OCI-M1 (cell line): ENCODE data around the gene ALDH1A2.
"Not testable (repeated sequence)": the region's sequence is repeated elsewhere in the genome, so short reads cannot be mapped to it uniquely, and the experiment has no call there.

Experiments
- DNase-seq: peaks from one replicate; lab custom pipeline; 2025; lab: John Stamatoyannopoulos, UW

The ALDH1A2 gene

GRCh38 chr15:58065445-58066041 lies at the start of gene ALDH1A2:
ALDH1A2 (minus strand) TSS chr15:58065711; CDS start chr15:58065650, 61 bp downstream.
- no peak for DNase-seq

GRCh38 chr15:58114812-58115211 lies 49.3 kb upstream of the ALDH1A2 start:
- DNase-seq: peak; percentile 53

GRCh38 chr15:58114388-58114787 lies 48.9 kb upstream of the ALDH1A2 start:
- DNase-seq: no peak

GRCh38 chr15:58113358-58113757 lies 47.8 kb upstream of the ALDH1A2 start:
- not testable (repeated sequence) for DNase-seq

GRCh38 chr15:58111718-58112104 lies 46.2 kb upstream of the ALDH1A2 start:
- no peak for DNase-seq

- peak; percentile 54 for DNase-seq
Measured at GRCh38 chr15:58110999-58111717, 45.6 kb upstream of the ALDH1A2 start.

- no peak for DNase-seq
Measured at GRCh38 chr15:58109419-58109818, 43.9 kb upstream of the ALDH1A2 start.

GRCh38 chr15:58108117-58108516 lies 42.6 kb upstream of the ALDH1A2 start:
- DNase-seq: peak; percentile 20

GRCh38 chr15:58103482-58103881 lies 38.0 kb upstream of the ALDH1A2 start:
- no peak for DNase-seq

GRCh38 chr15:58096529-58097084 lies 31.1 kb upstream of the ALDH1A2 start:
- DNase-seq: no peak

- DNase-seq: no peak
Measured at GRCh38 chr15:58095415-58095814, 29.9 kb upstream of the ALDH1A2 start.

GRCh38 chr15:58087871-58088270 lies 22.4 kb upstream of the ALDH1A2 start:
- no peak for DNase-seq

GRCh38 chr15:58086491-58086890 lies 21.0 kb upstream of the ALDH1A2 start:
- DNase-seq: no peak

- no peak for DNase-seq
Measured at GRCh38 chr15:58083526-58083925, 18.0 kb upstream of the ALDH1A2 start.

GRCh38 chr15:58081891-58082290 lies 16.4 kb upstream of the ALDH1A2 start:
- no peak for DNase-seq

- no peak for DNase-seq
Measured at GRCh38 chr15:58081456-58081855, 15.9 kb upstream of the ALDH1A2 start.

- not testable (repeated sequence) for DNase-seq
Measured at GRCh38 chr15:58080959-58081358, 15.4 kb upstream of the ALDH1A2 start.

GRCh38 chr15:58080398-58080797 lies 14.9 kb upstream of the ALDH1A2 start:
- DNase-seq: no peak

GRCh38 chr15:58078591-58078990 lies 13.1 kb upstream of the ALDH1A2 start:
- DNase-seq: no peak

GRCh38 chr15:58077427-58077826 lies 11.9 kb upstream of the ALDH1A2 start:
- DNase-seq: peak; percentile 21

GRCh38 chr15:58074452-58074851 lies 8.9 kb upstream of the ALDH1A2 start:
- DNase-seq: no peak

- DNase-seq: peak; percentile 66
Measured at GRCh38 chr15:58070801-58071418, 5.4 kb upstream of the ALDH1A2 start.

- no peak for DNase-seq
Measured at GRCh38 chr15:58069008-58069407, 3.5 kb upstream of the ALDH1A2 start.
